ENCODE data around the gene GALNT18. TPM values are rescaled to one million over a fixed set of nuclear protein-coding genes. Genes with fewer than 3 reads are reported as not detected.
"Not testable (repeated sequence)": the region's sequence is repeated elsewhere in the genome, so short reads cannot be mapped to it uniquely, and the experiment has no call there.

GALNT18 gene
- total RNA-seq, 1 experiment from 2014 or later = 5.7 TPM

- DNase-seq (ENCODE audit: low spot score) = no peak
Measured at GRCh38 chr11:11389238-11389637, 232.6 kb downstream of the GALNT18 start.

GRCh38 chr11:11387622-11388305, 234.0 kb downstream of the GALNT18 start:
- DNase-seq (ENCODE audit: low spot score) = no peak

- DNase-seq (ENCODE audit: low spot score) = no peak
Measured at GRCh38 chr11:11387207-11387606, 234.6 kb downstream of the GALNT18 start.

- DNase-seq (ENCODE audit: low spot score) = no peak
Measured at GRCh38 chr11:11384829-11385228, 237.0 kb downstream of the GALNT18 start.

- no peak for DNase-seq (ENCODE audit: low spot score)
Measured at GRCh38 chr11:11383995-11384394, 237.8 kb downstream of the GALNT18 start.

GRCh38 chr11:11382858-11383532, 238.8 kb downstream of the GALNT18 start:
- no peak for DNase-seq (ENCODE audit: low spot score)

- DNase-seq (ENCODE audit: low spot score) = no peak
Measured at GRCh38 chr11:11381471-11382105, 240.2 kb downstream of the GALNT18 start.

- DNase-seq (ENCODE audit: low spot score) = no peak
Measured at GRCh38 chr11:11380883-11381282, 240.9 kb downstream of the GALNT18 start.

- no peak for DNase-seq (ENCODE audit: low spot score)
Measured at GRCh38 chr11:11380340-11380739, 241.5 kb downstream of the GALNT18 start.

- no peak for DNase-seq (ENCODE audit: low spot score)
Measured at GRCh38 chr11:11379661-11380060, 242.1 kb downstream of the GALNT18 start.

- DNase-seq (ENCODE audit: low spot score) = no peak
Measured at GRCh38 chr11:11378184-11378940, 243.4 kb downstream of the GALNT18 start.

GRCh38 chr11:11374358-11375148, 247.3 kb downstream of the GALNT18 start:
- DNase-seq (ENCODE audit: low spot score) = no peak

GRCh38 chr11:11373934-11374333, 247.9 kb downstream of the GALNT18 start:
- DNase-seq (ENCODE audit: low spot score) = no peak

- no peak for DNase-seq (ENCODE audit: low spot score)
Measured at GRCh38 chr11:11372461-11372860, 249.3 kb downstream of the GALNT18 start.

GRCh38 chr11:11370962-11371303, 250.9 kb downstream of the GALNT18 start:
- no peak for DNase-seq (ENCODE audit: low spot score)

GRCh38 chr11:11370255-11370961, 251.4 kb downstream of the GALNT18 start:
- DNase-seq (ENCODE audit: low spot score) = no peak

- no peak for DNase-seq (ENCODE audit: low spot score)
Measured at GRCh38 chr11:11366793-11367192, 255.0 kb downstream of the GALNT18 start.

GRCh38 chr11:11363674-11364073, 258.1 kb downstream of the GALNT18 start:
- no peak for DNase-seq (ENCODE audit: low spot score)

- no peak for DNase-seq (ENCODE audit: low spot score)
Measured at GRCh38 chr11:11359611-11360010, 262.2 kb downstream of the GALNT18 start.

GRCh38 chr11:11356842-11357241, 265.0 kb downstream of the GALNT18 start:
- DNase-seq (ENCODE audit: low spot score) = no peak

GRCh38 chr11:11352878-11353277, 268.9 kb downstream of the GALNT18 start, which contains the start of gene CSNK2A3:
Gene CSNK2A3 (minus strand): TSS chr11:11353250. CDS start chr11:11353119, 131 bp downstream.
- DNase-seq (ENCODE audit: low spot score) = not testable (repeated sequence)

Measured in A172 (cell line).